HepG2 (cell line): Measurements from ENCODE around the gene PHACTR3. TPM values are rescaled to one million over a fixed set of nuclear protein-coding genes. Genes with fewer than 3 reads are reported as not detected.

ENCODE experiments used
- ATAC-seq: fragments of 200-7000 bp; cut with Tn5 transposase; 3 replicates; pipeline ENCODE4 v1.9.1; 2020; ENCODE audit warnings: mild to moderate bottlenecking, moderate library complexity
- BruUV-seq: library from RNA; stranded (reverse); fragments of 400-500 nt; replicated peaks from 2 replicates; lab custom pipeline; 2021; lab: Mats Ljungman, UMichigan
- CTCF ChIA-PET: fragments of 300-600 bp; formaldehyde crosslinking; extraction: SDS; loops from one replicate; lab custom pipeline; 2021; ENCODE audit warnings: low total read pairs, inconsistent platforms, low intra/inter-chr PET ratio; lab: Yijun Ruan, JAX
- POLR2A ChIA-PET: fragments of 350-600 bp; sonication (Branson Sonifier 250); formaldehyde crosslinking; loops from one replicate; lab custom pipeline; 2020; ENCODE audit warnings: antibody characterized with exemption, inconsistent platforms; lab: Yijun Ruan, JAX
- DNase-seq: peaks from one replicate; pipeline ENCODE4 v3.0.0-alpha.2; 2015; ENCODE audit warnings: low spot score
- FAIRE-seq: peaks from 3 replicates; lab custom pipeline; 2011; peaks lifted over from hg19 to GRCh38; lab: Jason Lieb, UNC
- H2AFZ ChIP-seq: one replicate; pipeline ENCODE4 v1.6.1; 2011; ENCODE audit warnings: low read length, inconsistent platforms
- H3K27ac ChIP-seq: fragments of 300-600 bp; 3 replicates; pipeline ENCODE4 v1.8.0; 2011; ENCODE audit warnings: mixed run types, mild to moderate bottlenecking, mixed read lengths, low read length, inconsistent platforms; ENCODE audit not compliant: insufficient read depth; ENCODE audit errors: extremely low read length
- H3K27me3 ChIP-seq, 2 experiments: fragments of 200-600 bp in 1 of 2; 2 replicates in 1 of 2; 3 replicates in 1 of 2; pipeline versions ENCODE4 v1.6.0 to v1.8.0; 2011; ENCODE audit warnings: low read length in 2 of 2, mild to moderate bottlenecking in 2 of 2, moderate library complexity in 2 of 2, inconsistent platforms in 1 of 2; ENCODE audit not compliant: insufficient read depth in 2 of 2, control insufficient read depth in 1 of 2
- H3K36me3 ChIP-seq, 2 experiments: fragments of 200-600 bp in 1 of 2; replicated peaks in 1 of 2; 2 replicates in 1 of 2; 3 replicates in 1 of 2; pipeline versions ENCODE4 v1.5.1 to v1.8.0; 2011; ENCODE audit warnings: low read length in 2 of 2, inconsistent platforms in 1 of 2; ENCODE audit not compliant: insufficient read depth in 2 of 2, control insufficient read depth in 1 of 2
- H3K4me1 ChIP-seq: 2 replicates; pipeline ENCODE4 v1.5.1; 2012; ENCODE audit warnings: low read length, inconsistent platforms; ENCODE audit not compliant: insufficient read depth
- H3K4me2 ChIP-seq: 2 replicates; pipeline ENCODE4 v1.6.0; 2011; ENCODE audit warnings: low read depth, low read length, inconsistent platforms
- H3K4me3 ChIP-seq, 3 experiments: fragments of 200-600 bp in 1 of 3; sonication (generic), shearing (Covaris generic) in 1 of 3; replicated peaks in 1 of 3; 2 replicates each; pipeline ENCODE4 v1.5.1; 2011 to 2016; ENCODE audit warnings: low read length in 3 of 3, inconsistent platforms in 2 of 3, low read depth in 2 of 3, mild to moderate bottlenecking in 2 of 3, control low read depth in 1 of 3, mixed read lengths in 1 of 3; ENCODE audit not compliant: insufficient read depth in 1 of 3
- H3K79me2 ChIP-seq: one replicate; pipeline ENCODE4 v1.6.1; 2011; ENCODE audit warnings: low read length, inconsistent platforms; ENCODE audit not compliant: insufficient read depth
- H3K9ac ChIP-seq: 2 replicates; pipeline ENCODE4 v1.6.0; 2011; ENCODE audit warnings: mild to moderate bottlenecking, low read depth, low read length, inconsistent platforms; ENCODE audit not compliant: insufficient read depth
- H3K9me3 ChIP-seq: 2 replicates; pipeline ENCODE4 v1.5.1; 2012; ENCODE audit warnings: mild to moderate bottlenecking, low read length
- H4K20me1 ChIP-seq: 2 replicates; pipeline ENCODE4 v1.6.0; 2011; ENCODE audit warnings: inconsistent platforms, mild to moderate bottlenecking, low read length, moderate library complexity; ENCODE audit not compliant: insufficient read depth
- AHDC1 ChIP-seq: sonication (generic); formaldehyde crosslinking; IDR thresholded peaks from 2 replicates; pipeline ENCODE4 v1.5.1; 2020; ENCODE audit warnings: mild to moderate bottlenecking, missing genetic modification reagents, borderline replicate concordance
- EED ChIP-seq: sonication (generic); formaldehyde crosslinking; IDR thresholded peaks from 2 replicates; pipeline ENCODE4 v1.5.0; 2020; ENCODE audit warnings: mild to moderate bottlenecking, missing genetic modification reagents
- ZNF512 ChIP-seq: sonication (generic); formaldehyde crosslinking; IDR thresholded peaks from 2 replicates; pipeline ENCODE4 v1.4.0; 2020; ENCODE audit warnings: mild to moderate bottlenecking, missing genetic modification reagents
- ZNF589 ChIP-seq: sonication (generic); formaldehyde crosslinking; conservative IDR thresholded peaks from 2 replicates; pipeline ENCODE4 v1.8.0; 2022; ENCODE audit warnings: mild to moderate bottlenecking, moderate library complexity, missing genetic modification reagents
- WGBS: methylation state at CpG from one replicate; pipeline ENCODE4 v1.1.6; 2017; ENCODE audit warnings: low lambda C conversion rate; 5-methylcytosine and 5-hydroxymethylcytosine counted together
- in situ Hi-C: cut with HindIII; loops from 2 replicates; pipeline ENCODE4 v1.10.0; 2017; ENCODE audit warnings: low pct_unique_long_range_greater_than_20kb; ENCODE audit not compliant: extremely low pct_ligation_motif_present
- intact Hi-C: fragments of 100-400 bp; cut with micrococcal nuclease; formaldehyde crosslinking; loops from one replicate; pipeline ENCODE4 v1.10.0; 2022; ENCODE audit not compliant: unreplicated experiment
- polyA plus RNA-seq, 8 experiments: library from polyadenylated mRNA; depleted of rRNA in 3 of 8; stranded (reverse) in 7 of 8; unstranded in 1 of 8; fragments of >200 nt; fragmentation: Illumina TruSeq in 4 of 8; extraction: Trizol in 4 of 8; gene quantifications; 2 replicates each; pipeline versions ENCODE4 v1.2.1 to v1.2.3, GENCODE V29; 2011 to 2016; ENCODE audit warnings: low read depth in 4 of 8, missing spikeins in 1 of 8, mixed read lengths in 1 of 8; ENCODE audit not compliant: insufficient read depth in 1 of 8
- total RNA-seq, 5 experiments: library from RNA; depleted of rRNA; stranded (reverse); fragments of >200 nt; fragmentation: Illumina TruSeq; extraction: Trizol; gene quantifications; 2 replicates each; pipeline ENCODE4 v1.2.3, GENCODE V29; 2016; ENCODE audit warnings: low read depth in 1 of 5
- TF ChIP-seq, protein P1 (sequence below): sonication (generic); formaldehyde crosslinking; IDR thresholded peaks from 2 replicates; pipeline ENCODE4 v1.5.0; 2020; ENCODE audit warnings: mild to moderate bottlenecking, missing genetic modification reagents, moderate library complexity

Gene PHACTR3
- total and polyA plus RNA-seq, 2 of the 13 experiments (the other 11 are each of a cell fraction or from before 2014, with no cell fraction given), result not detected

DNA sequence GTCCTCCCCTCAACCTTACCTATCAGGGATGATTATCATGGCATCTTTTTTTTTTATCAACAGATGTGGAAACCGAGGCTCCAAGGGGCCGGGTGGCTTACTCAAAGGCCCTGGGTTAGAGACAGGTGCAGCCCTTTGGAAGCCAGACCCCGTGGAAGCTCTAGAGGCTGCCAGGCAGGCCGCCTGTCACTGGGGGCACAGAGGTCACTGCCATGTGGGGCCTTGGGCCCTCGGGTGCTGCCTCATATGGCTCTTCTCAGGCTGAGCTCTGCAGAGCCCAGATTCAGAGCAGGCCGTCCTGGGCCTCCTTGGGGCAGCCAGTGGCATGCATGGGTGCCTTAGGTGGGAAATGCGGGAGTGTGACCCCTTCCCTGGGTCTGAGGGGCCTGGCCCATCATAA is 136.3 kb downstream of the PHACTR3 start (continued):
- TF ChIP-seq, protein P1, sequence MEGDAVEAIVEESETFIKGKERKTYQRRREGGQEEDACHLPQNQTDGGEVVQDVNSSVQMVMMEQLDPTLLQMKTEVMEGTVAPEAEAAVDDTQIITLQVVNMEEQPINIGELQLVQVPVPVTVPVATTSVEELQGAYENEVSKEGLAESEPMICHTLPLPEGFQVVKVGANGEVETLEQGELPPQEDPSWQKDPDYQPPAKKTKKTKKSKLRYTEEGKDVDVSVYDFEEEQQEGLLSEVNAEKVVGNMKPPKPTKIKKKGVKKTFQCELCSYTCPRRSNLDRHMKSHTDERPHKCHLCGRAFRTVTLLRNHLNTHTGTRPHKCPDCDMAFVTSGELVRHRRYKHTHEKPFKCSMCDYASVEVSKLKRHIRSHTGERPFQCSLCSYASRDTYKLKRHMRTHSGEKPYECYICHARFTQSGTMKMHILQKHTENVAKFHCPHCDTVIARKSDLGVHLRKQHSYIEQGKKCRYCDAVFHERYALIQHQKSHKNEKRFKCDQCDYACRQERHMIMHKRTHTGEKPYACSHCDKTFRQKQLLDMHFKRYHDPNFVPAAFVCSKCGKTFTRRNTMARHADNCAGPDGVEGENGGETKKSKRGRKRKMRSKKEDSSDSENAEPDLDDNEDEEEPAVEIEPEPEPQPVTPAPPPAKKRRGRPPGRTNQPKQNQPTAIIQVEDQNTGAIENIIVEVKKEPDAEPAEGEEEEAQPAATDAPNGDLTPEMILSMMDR (CRISPR knock-in tag), result no peak

DNA sequence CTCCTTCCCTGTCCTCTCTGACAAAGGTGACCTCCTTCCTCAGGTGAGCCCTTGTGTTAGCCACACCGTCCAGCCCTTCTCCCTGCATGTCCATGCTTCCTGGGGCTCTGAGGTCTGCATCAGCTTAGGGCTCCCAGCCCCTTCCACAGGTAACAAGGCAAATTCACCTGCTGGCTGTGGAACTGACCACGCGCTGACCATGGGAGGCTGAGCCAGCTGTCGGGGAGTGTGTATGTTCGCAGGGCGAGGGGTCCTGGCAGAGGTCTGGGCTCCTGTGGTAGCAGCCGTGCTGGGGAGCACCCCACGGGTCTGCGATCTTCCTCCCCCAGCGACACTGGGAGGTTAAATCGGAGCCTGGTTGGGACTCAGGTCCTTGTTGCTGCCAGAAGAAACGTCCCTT is 136.7 kb downstream of the PHACTR3 start:
- H2AFZ ChIP-seq, result no peak overlapping the region
- WGBS, result 15% methylated on average over 12 of the region's 12 CpGs
- in situ Hi-C loops (no loop called here), intact Hi-C loops (no loop called here)
- DNase-seq, result no peak
- H3K27ac ChIP-seq, result no peak overlapping the region
- FAIRE-seq, result no peak
- H3K27me3 ChIP-seq, result peaks cover 8 to 38% of the 10 kb centered on the region in 2 experiments; a peak in 4 of 5 replicates
- H3K9me3 ChIP-seq, result no peaks in the 10 kb centered on the region
- BruUV-seq, result no TSS peak
- H3K36me3 ChIP-seq, result no peaks in the 10 kb centered on the region
- H3K9ac ChIP-seq, result no peak overlapping the region
- CTCF ChIA-PET, result no interaction called here
- TF ChIP-seq AHDC1 (CRISPR knock-in tag) (no peak), ZNF589 (no peak), EED (CRISPR knock-in tag) (peak; percentile 50; the same call in 1 of the 2 replicates), ZNF512 (CRISPR knock-in tag) (no peak)
- no peak for ATAC-seq
- H3K4me2 ChIP-seq, result no peak overlapping the region
- no peaks in the 10 kb centered on the region for H3K4me1 ChIP-seq
- no peaks in the 10 kb centered on the region for H3K79me2 ChIP-seq
- H3K4me3 ChIP-seq, result no peak overlapping the region
- no peaks in the 10 kb centered on the region for H4K20me1 ChIP-seq
- POLR2A ChIA-PET, result no interaction called here
